HepG2 (cell line): Measurements from ENCODE around the gene NOL12. TPM values are rescaled to one million over a fixed set of nuclear protein-coding genes. Genes with fewer than 3 reads are reported as not detected.

Source experiments
- CCDC6 ChIP-seq: sonication (generic); formaldehyde crosslinking; IDR thresholded peaks from 2 replicates; pipeline ENCODE4 v1.8.1; 2022; ENCODE audit warnings: mild to moderate bottlenecking, missing genetic modification reagents, moderate library complexity
- CENPX ChIP-seq: sonication (generic); formaldehyde crosslinking; IDR thresholded peaks from 2 replicates; pipeline ENCODE4 v1.9.0; 2021; ENCODE audit warnings: mild to moderate bottlenecking, missing genetic modification reagents, moderate library complexity
- JARID2 ChIP-seq: sonication (generic); formaldehyde crosslinking; IDR thresholded peaks from 2 replicates; pipeline ENCODE4 v1.8.1; 2023; ENCODE audit warnings: missing genetic modification reagents, inconsistent platforms; ENCODE audit not compliant: insufficient replicate concordance
- MED1 ChIP-seq: sonication (generic); formaldehyde crosslinking; IDR thresholded peaks from 2 replicates; pipeline ENCODE4 v1.4.0; 2020; ENCODE audit warnings: missing genetic modification reagents
- NR2F2 ChIP-seq: IDR thresholded peaks from 2 replicates; pipeline ENCODE4 v1.6.1; 2012; ENCODE audit warnings: low read depth, inconsistent platforms, borderline replicate concordance
- TAF15 ChIP-seq: fragments of 200-400 bp; formaldehyde crosslinking; IDR thresholded peaks from one replicate; pipeline ENCODE4 v1.6.1; 2018; ENCODE audit warnings: mild to moderate bottlenecking, low read depth, low read length; ENCODE audit not compliant: poor library complexity, severe bottlenecking
- ZNF205 ChIP-seq: IDR thresholded peaks from 2 replicates; pipeline ENCODE4 v1.6.1; 2018; ENCODE audit warnings: missing biosample characterization, missing genetic modification reagents
- ZNF33B ChIP-seq: sonication (generic); formaldehyde crosslinking; IDR thresholded peaks from 2 replicates; pipeline ENCODE4 v1.5.1; 2020; ENCODE audit warnings: mild to moderate bottlenecking, missing genetic modification reagents
- ZNF446 ChIP-seq: sonication (generic); formaldehyde crosslinking; IDR thresholded peaks from 2 replicates; pipeline ENCODE4 v1.5.0; 2020; ENCODE audit warnings: mild to moderate bottlenecking, missing genetic modification reagents
- ZNF605 ChIP-seq: sonication (generic); formaldehyde crosslinking; IDR thresholded peaks from 2 replicates; pipeline ENCODE4 v1.8.0; 2022; ENCODE audit warnings: mild to moderate bottlenecking, missing genetic modification reagents
- ZNF7 ChIP-seq: IDR thresholded peaks from 2 replicates; pipeline ENCODE4 v1.6.1; 2016; ENCODE audit warnings: missing biosample characterization, missing genetic modification reagents
- ZNF83 ChIP-seq: sonication (generic); formaldehyde crosslinking; IDR thresholded peaks from 2 replicates; pipeline ENCODE4 v1.4.0; 2020; ENCODE audit warnings: missing genetic modification reagents, mild to moderate bottlenecking, borderline replicate concordance
- polyA plus RNA-seq, 8 experiments: library from polyadenylated mRNA; depleted of rRNA in 3 of 8; stranded (reverse) in 7 of 8; unstranded in 1 of 8; fragments of >200 nt; fragmentation: Illumina TruSeq in 4 of 8; extraction: Trizol in 4 of 8; gene quantifications; 2 replicates each; pipeline versions ENCODE4 v1.2.1 to v1.2.3, GENCODE V29; 2011 to 2016; ENCODE audit warnings: low read depth in 4 of 8, missing spikeins in 1 of 8, mixed read lengths in 1 of 8; ENCODE audit not compliant: insufficient read depth in 1 of 8
- total RNA-seq, 5 experiments: library from RNA; depleted of rRNA; stranded (reverse); fragments of >200 nt; fragmentation: Illumina TruSeq; extraction: Trizol; gene quantifications; 2 replicates each; pipeline ENCODE4 v1.2.3, GENCODE V29; 2016; ENCODE audit warnings: low read depth in 1 of 5
- TF ChIP-seq, protein P1 (sequence below): sonication (generic); formaldehyde crosslinking; IDR thresholded peaks from 2 replicates; pipeline ENCODE4 v1.4.0; 2020; ENCODE audit warnings: missing genetic modification reagents
- TF ChIP-seq, protein P2 (sequence below): sonication (generic); formaldehyde crosslinking; IDR thresholded peaks from 2 replicates; pipeline ENCODE4 v1.5.0; 2020; ENCODE audit warnings: missing genetic modification reagents, mild to moderate bottlenecking, borderline replicate concordance
- TF ChIP-seq, protein P3 (sequence below): sonication (generic); formaldehyde crosslinking; IDR thresholded peaks from 2 replicates; pipeline ENCODE4 v1.5.0; 2020; ENCODE audit warnings: missing genetic modification reagents
- TF ChIP-seq, protein P4 (sequence below): sonication (generic); formaldehyde crosslinking; IDR thresholded peaks from 2 replicates; pipeline ENCODE4 v1.8.0; 2022; ENCODE audit warnings: low read depth, missing genetic modification reagents
- TF ChIP-seq, protein P5 (sequence below): sonication (generic); formaldehyde crosslinking; IDR thresholded peaks from 2 replicates; pipeline ENCODE4 v1.5.1; 2020; ENCODE audit warnings: missing genetic modification reagents, mild to moderate bottlenecking, borderline replicate concordance

NOL12 gene
- total and polyA plus RNA-seq, 2 of the 13 experiments (the other 11 are each of a cell fraction or from before 2014, with no cell fraction given), result 14.3 to 31.4 TPM

DNA sequence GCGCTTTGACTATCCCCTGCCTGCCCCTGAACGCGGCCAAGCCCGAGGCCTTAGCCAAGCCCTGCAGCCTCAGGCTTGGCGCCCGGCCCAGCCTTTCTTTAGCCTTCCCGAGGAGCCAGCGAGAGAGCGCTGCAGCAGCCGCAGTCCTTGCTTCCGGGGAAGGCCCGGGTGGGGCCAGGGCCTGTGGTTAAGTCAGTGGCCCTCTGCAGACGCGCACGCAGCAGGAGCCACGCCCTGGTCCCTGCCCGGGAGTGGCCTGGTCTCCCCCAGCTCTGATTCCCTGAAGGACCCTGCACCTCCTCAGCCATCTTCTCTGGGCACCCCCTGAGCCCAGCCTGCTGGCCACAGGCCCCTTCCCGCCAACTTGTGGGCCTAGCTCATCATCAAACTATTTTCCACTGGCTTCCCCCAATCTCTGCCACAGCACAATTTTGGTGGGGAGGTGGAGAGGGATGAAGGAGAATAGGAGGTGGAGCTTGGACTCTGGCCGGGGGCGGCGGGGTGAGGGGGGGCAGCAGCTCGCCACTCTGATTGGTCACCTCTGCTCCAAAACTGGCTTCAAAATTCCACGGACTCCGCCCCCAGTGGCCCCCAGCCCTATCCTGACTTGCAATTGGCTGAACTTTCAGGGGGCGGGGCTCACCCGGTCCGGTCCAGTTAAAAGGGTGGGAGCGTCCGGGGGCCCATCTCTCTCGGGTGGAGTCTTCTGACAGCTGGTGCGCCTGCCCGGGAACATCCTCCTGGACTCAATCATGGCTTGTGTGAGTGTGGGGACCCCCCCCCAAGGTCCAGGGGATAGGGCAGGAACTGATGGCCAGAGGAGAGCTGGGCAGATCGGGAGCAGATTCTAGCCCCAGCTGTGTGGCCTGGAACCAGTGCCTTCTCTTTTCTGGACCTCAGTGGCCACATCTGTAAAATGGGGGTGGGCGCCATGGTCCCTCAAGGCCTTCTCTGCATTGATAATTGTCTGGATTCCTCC, 10.9 kb upstream of the NOL12 start, which contains the start of gene LGALS1 (continued):
- TF ChIP-seq, protein P1, sequence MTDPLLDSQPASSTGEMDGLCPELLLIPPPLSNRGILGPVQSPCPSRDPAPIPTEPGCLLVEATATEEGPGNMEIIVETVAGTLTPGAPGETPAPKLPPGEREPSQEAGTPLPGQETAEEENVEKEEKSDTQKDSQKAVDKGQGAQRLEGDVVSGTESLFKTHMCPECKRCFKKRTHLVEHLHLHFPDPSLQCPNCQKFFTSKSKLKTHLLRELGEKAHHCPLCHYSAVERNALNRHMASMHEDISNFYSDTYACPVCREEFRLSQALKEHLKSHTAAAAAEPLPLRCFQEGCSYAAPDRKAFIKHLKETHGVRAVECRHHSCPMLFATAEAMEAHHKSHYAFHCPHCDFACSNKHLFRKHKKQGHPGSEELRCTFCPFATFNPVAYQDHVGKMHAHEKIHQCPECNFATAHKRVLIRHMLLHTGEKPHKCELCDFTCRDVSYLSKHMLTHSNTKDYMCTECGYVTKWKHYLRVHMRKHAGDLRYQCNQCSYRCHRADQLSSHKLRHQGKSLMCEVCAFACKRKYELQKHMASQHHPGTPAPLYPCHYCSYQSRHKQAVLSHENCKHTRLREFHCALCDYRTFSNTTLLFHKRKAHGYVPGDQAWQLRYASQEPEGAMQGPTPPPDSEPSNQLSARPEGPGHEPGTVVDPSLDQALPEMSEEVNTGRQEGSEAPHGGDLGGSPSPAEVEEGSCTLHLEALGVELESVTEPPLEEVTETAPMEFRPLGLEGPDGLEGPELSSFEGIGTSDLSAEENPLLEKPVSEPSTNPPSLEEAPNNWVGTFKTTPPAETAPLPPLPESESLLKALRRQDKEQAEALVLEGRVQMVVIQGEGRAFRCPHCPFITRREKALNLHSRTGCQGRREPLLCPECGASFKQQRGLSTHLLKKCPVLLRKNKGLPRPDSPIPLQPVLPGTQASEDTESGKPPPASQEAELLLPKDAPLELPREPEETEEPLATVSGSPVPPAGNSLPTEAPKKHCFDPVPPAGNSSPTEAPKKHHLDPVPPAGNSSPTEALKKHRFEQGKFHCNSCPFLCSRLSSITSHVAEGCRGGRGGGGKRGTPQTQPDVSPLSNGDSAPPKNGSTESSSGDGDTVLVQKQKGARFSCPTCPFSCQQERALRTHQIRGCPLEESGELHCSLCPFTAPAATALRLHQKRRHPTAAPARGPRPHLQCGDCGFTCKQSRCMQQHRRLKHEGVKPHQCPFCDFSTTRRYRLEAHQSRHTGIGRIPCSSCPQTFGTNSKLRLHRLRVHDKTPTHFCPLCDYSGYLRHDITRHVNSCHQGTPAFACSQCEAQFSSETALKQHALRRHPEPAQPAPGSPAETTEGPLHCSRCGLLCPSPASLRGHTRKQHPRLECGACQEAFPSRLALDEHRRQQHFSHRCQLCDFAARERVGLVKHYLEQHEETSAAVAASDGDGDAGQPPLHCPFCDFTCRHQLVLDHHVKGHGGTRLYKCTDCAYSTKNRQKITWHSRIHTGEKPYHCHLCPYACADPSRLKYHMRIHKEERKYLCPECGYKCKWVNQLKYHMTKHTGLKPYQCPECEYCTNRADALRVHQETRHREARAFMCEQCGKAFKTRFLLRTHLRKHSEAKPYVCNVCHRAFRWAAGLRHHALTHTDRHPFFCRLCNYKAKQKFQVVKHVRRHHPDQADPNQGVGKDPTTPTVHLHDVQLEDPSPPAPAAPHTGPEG (CRISPR knock-in tag), result no peak
- no peak for TF ChIP-seq ZNF83 (CRISPR knock-in tag)
- TF ChIP-seq, protein P2, sequence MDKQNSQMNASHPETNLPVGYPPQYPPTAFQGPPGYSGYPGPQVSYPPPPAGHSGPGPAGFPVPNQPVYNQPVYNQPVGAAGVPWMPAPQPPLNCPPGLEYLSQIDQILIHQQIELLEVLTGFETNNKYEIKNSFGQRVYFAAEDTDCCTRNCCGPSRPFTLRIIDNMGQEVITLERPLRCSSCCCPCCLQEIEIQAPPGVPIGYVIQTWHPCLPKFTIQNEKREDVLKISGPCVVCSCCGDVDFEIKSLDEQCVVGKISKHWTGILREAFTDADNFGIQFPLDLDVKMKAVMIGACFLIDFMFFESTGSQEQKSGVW, result no peak
- no peak for TF ChIP-seq NR2F2
- no peak for TF ChIP-seq CENPX (CRISPR knock-in tag)
- TF ChIP-seq CCDC6 (CRISPR knock-in tag), result no peak
- TF ChIP-seq ZNF33B (CRISPR knock-in tag), result no peak
- TF ChIP-seq ZNF605 (CRISPR knock-in tag), result peak; percentile 67; the same call in 1 of the 2 replicates
- TF ChIP-seq, protein P3, sequence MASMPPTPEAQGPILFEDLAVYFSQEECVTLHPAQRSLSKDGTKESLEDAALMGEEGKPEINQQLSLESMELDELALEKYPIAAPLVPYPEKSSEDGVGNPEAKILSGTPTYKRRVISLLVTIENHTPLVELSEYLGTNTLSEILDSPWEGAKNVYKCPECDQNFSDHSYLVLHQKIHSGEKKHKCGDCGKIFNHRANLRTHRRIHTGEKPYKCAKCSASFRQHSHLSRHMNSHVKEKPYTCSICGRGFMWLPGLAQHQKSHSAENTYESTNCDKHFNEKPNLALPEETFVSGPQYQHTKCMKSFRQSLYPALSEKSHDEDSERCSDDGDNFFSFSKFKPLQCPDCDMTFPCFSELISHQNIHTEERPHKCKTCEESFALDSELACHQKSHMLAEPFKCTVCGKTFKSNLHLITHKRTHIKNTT (CRISPR knock-in tag), result no peak
- no peak for TF ChIP-seq JARID2 (CRISPR knock-in tag)
- TF ChIP-seq, protein P4, sequence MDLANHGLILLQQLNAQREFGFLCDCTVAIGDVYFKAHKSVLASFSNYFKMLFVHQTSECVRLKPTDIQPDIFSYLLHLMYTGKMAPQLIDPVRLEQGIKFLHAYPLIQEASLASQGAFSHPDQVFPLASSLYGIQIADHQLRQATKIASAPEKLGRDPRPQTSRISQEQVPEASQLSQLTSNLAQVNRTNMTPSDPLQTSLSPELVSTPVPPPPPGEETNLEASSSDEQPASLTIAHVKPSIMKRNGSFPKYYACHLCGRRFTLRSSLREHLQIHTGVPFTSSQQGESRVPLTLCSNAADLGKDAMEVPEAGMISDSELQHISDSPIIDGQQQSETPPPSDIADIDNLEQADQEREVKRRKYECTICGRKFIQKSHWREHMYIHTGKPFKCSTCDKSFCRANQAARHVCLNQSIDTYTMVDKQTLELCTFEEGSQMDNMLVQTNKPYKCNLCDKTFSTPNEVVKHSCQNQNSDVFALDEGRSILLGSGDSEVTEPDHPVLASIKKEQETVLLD (CRISPR knock-in tag), result no peak
- no peak for TF ChIP-seq ZNF7 (CRISPR knock-in tag)
- TF ChIP-seq, protein P5, sequence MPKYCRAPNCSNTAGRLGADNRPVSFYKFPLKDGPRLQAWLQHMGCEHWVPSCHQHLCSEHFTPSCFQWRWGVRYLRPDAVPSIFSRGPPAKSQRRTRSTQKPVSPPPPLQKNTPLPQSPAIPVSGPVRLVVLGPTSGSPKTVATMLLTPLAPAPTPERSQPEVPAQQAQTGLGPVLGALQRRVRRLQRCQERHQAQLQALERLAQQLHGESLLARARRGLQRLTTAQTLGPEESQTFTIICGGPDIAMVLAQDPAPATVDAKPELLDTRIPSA (CRISPR knock-in tag), result no peak
- TF ChIP-seq ZNF205 (CRISPR knock-in tag), result no peak
- no peak for TF ChIP-seq ZNF446 (CRISPR knock-in tag)
- peak; percentile 49 for TF ChIP-seq MED1 (CRISPR knock-in tag)
- peak; percentile 23 for TF ChIP-seq TAF15
